K562 (cell line): ENCODE data around the gene DUOX2. TPM values are rescaled to one million over a fixed set of nuclear protein-coding genes. Genes with fewer than 3 reads are reported as not detected.

Experiments used
- BDP1 ChIP-seq: IDR thresholded peaks from 3 replicates; pipeline ENCODE4 v1.6.1; 2011; ENCODE audit not compliant: insufficient read length, insufficient read depth
- CHD4 ChIP-seq: fragments of 200-600 bp; sonication (generic); IDR thresholded peaks from 3 replicates; pipeline ENCODE4 v1.6.1; 2012; ENCODE audit warnings: low read depth, mild to moderate bottlenecking, mixed read lengths, low read length, inconsistent platforms; ENCODE audit not compliant: insufficient read depth, insufficient replicate concordance, poor library complexity, severe bottlenecking
- CREB1 ChIP-seq, 2 experiments: sonication (generic) in 1 of 2; formaldehyde crosslinking in 1 of 2; IDR thresholded peaks; 2 replicates each; pipeline versions ENCODE4 v1.6.1 to v1.8.0; 2012 to 2022; ENCODE audit warnings: inconsistent platforms in 1 of 2, mild to moderate bottlenecking in 1 of 2, missing genetic modification reagents in 1 of 2, moderate library complexity in 1 of 2
- GATAD2A ChIP-seq: fragments of 450-650 bp; IDR thresholded peaks from 2 replicates; pipeline ENCODE4 v1.6.1; 2017
- ILK ChIP-seq: fragments of 450-650 bp; IDR thresholded peaks from 2 replicates; pipeline ENCODE4 v1.6.1; 2016; ENCODE audit warnings: missing genetic modification characterization, low read depth, mild to moderate bottlenecking, missing compliant biosample characterization, moderate library complexity, borderline replicate concordance
- KDM1A ChIP-seq, 2 experiments: fragments of 450-650 bp; IDR thresholded peaks; 2 replicates each; pipeline ENCODE4 v1.6.1; 2016; ENCODE audit warnings: mild to moderate bottlenecking in 2 of 2
- KLF16 ChIP-seq: IDR thresholded peaks from 2 replicates; pipeline ENCODE4 v1.6.1; 2016; ENCODE audit warnings: antibody characterized with exemption
- LEF1 ChIP-seq: fragments of 450-650 bp; IDR thresholded peaks from 2 replicates; pipeline ENCODE4 v1.6.1; 2016; ENCODE audit warnings: mild to moderate bottlenecking
- MEF2D ChIP-seq: conservative IDR thresholded peaks from 2 replicates; pipeline ENCODE4 v1.6.1; 2016; ENCODE audit warnings: low read depth, missing genetic modification characterization, missing compliant biosample characterization
- NFE2 ChIP-seq: IDR thresholded peaks from 2 replicates; pipeline ENCODE4 v1.6.1; 2014; ENCODE audit warnings: antibody characterized with exemption, low read depth
- PBX2 ChIP-seq, 2 experiments: IDR thresholded peaks in 1 of 2; conservative IDR thresholded peaks in 1 of 2; 2 replicates each; pipeline ENCODE4 v1.6.1; 2016; ENCODE audit warnings: low read depth in 2 of 2, mild to moderate bottlenecking in 1 of 2, missing compliant biosample characterization in 1 of 2, missing genetic modification characterization in 1 of 2, moderate library complexity in 1 of 2
- PHB2 ChIP-seq: fragments of 450-650 bp; IDR thresholded peaks from 2 replicates; pipeline ENCODE4 v1.6.1; 2017; ENCODE audit warnings: low read depth
- PHF8 ChIP-seq: fragments of 200-600 bp; sonication (generic); IDR thresholded peaks from 2 replicates; pipeline ENCODE4 v1.6.1; 2012; ENCODE audit warnings: mixed run types, mild to moderate bottlenecking, inconsistent platforms, low read length, moderate library complexity, borderline replicate concordance
- SETDB1 ChIP-seq: IDR thresholded peaks from one replicate; pipeline ENCODE4 v1.6.1; 2012; ENCODE audit warnings: low read length, control low read depth, inconsistent platforms
- ZFX ChIP-seq: sonication (generic); formaldehyde crosslinking; IDR thresholded peaks from 2 replicates; pipeline ENCODE4 v1.8.0; 2022; ENCODE audit warnings: mild to moderate bottlenecking, missing genetic modification reagents, moderate library complexity
- ZNF224 ChIP-seq: sonication (generic); formaldehyde crosslinking; IDR thresholded peaks from 2 replicates; pipeline ENCODE4 v1.8.0; 2022; ENCODE audit warnings: mild to moderate bottlenecking, missing genetic modification reagents
- ZNF507 ChIP-seq: conservative IDR thresholded peaks from 2 replicates; pipeline ENCODE4 v1.6.1; 2017; ENCODE audit warnings: missing genetic modification characterization, missing compliant biosample characterization
- polyA plus RNA-seq, 8 experiments: library from polyadenylated mRNA; depleted of rRNA in 4 of 8; stranded (reverse) in 5 of 8; unstranded in 3 of 8; fragments of >200 nt; fragmentation: Nextera tagmentation in 2 of 8; fragmentation: Illumina TruSeq in 1 of 8; extraction: Ambion mirVana in 2 of 8; extraction: Trizol in 1 of 8; gene quantifications; 2 replicates each; pipeline versions ENCODE4 v1.2.1 to v1.2.3, GENCODE V29; 2011 to 2014; ENCODE audit warnings: inconsistent platforms in 1 of 8, missing spikeins in 1 of 8
- total RNA-seq, 7 experiments: library from RNA; depleted of rRNA in 6 of 7; stranded (reverse); fragments of >200 nt in 6 of 7; fragmentation: Illumina TruSeq in 2 of 7; extraction: Trizol in 2 of 7; gene quantifications; 2 replicates each; pipeline versions ENCODE4 v1.2.1 to v1.2.3, GENCODE V29; 2011 to 2021; ENCODE audit warnings: low replicate concordance in 1 of 7
- TF ChIP-seq, protein P1 (sequence below): sonication (generic); formaldehyde crosslinking; IDR thresholded peaks from 2 replicates; pipeline ENCODE4 v1.8.1; 2022; ENCODE audit warnings: missing genetic modification reagents
- TF ChIP-seq, protein P2 (sequence below): fragments of 250-450 bp; sonication (Bioruptor Pico); IDR thresholded peaks from 2 replicates; pipeline ENCODE4 v1.9.0; 2021; ENCODE audit warnings: mild to moderate bottlenecking
- TF ChIP-seq, protein P3 (sequence below): sonication (generic); formaldehyde crosslinking; IDR thresholded peaks from 2 replicates; pipeline ENCODE4 v1.8.0; 2022; ENCODE audit warnings: mild to moderate bottlenecking, low read depth, missing genetic modification reagents

Gene DUOX2
- total and polyA plus RNA-seq, 9 of the 15 experiments (the other 6 are each of a cell fraction or from before 2014, with no cell fraction given), result 0.01 to 0.03 (median 0.02) TPM; not detected in 6

DNA sequence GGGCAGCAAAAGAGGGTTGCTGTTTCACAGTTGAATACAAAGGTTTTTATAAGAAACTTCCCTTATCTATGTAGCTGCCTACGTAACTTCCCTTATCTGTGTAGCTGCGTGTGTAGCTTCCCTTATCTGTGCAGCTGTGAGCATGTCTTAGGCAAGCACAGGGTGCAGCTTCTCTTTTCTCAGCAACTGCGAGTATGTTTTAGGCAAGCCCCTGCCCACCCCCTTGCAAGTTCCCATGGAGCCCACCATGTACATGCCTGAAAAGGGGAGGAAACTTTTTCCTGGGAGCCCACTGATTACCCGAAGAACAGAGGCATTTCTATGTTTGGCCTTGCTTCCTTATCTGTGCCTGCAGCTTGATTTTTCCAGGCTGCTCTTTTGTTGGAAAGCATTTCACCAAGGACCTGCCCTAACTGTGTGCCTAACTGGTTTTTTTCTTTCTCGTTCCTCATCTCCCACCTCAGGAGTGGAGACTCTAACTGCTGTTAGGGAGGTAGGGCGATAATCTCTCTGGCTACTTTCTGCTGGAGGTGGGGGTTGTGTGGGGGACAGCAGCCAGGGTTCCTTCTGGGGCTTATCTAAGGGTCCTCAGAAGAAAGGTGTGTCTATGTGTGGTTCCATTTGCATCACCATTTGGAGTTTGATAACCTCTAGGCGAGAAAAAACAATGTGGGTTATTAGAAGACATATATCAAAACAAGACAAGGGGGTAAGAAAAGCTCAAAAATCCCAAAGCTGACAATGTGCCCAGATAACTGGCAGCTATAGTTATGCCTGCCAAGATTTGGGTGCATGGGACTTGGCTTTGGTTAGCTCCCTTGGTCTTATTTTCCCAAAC is 65.0 kb downstream of the DUOX2 start (continued):
- TF ChIP-seq SETDB1 (no peak), CREB1 (IDR thresholded peaks at IDR 0.05) (peak; percentile 71; the same call in 1 of the 2 replicates), CREB1 (CRISPR knock-in tag; IDR thresholded peaks at IDR 0.05) (peak; percentile 81), MEF2D (tag) (peak; percentile 64; the same call in 1 of the 2 replicates), GATAD2A (peak; percentile 95), LEF1 (peak; percentile 80), BDP1 (no peak), KDM1A (IDR thresholded peaks at IDR 0.05) (peak; percentile 65 to 75), KLF16 (peak; percentile 92), CHD4 (no peak), NFE2 (peak; percentile 53), ZFX (CRISPR knock-in tag) (peak; percentile 43; the same call in 1 of the 2 replicates), ZNF224 (CRISPR knock-in tag) (no peak), ILK (no peak), PHF8 (no peak), ZNF507 (tag) (no peak), PHB2 (0 out of 2 replicates have a peak, but pooled peaks have one; percentile 68), PBX2 (CRISPR knock-in tag; IDR thresholded peaks at IDR 0.05; ENCODE audit: low read depth) (no peak), PBX2 (tag; conservative IDR thresholded peaks at IDR 0.05; ENCODE audit: low read depth) (peak; percentile 60)
- TF ChIP-seq, protein P1, sequence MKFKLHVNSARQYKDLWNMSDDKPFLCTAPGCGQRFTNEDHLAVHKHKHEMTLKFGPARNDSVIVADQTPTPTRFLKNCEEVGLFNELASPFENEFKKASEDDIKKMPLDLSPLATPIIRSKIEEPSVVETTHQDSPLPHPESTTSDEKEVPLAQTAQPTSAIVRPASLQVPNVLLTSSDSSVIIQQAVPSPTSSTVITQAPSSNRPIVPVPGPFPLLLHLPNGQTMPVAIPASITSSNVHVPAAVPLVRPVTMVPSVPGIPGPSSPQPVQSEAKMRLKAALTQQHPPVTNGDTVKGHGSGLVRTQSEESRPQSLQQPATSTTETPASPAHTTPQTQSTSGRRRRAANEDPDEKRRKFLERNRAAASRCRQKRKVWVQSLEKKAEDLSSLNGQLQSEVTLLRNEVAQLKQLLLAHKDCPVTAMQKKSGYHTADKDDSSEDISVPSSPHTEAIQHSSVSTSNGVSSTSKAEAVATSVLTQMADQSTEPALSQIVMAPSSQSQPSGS (CRISPR knock-in tag), result no peak
- TF ChIP-seq, protein P2, sequence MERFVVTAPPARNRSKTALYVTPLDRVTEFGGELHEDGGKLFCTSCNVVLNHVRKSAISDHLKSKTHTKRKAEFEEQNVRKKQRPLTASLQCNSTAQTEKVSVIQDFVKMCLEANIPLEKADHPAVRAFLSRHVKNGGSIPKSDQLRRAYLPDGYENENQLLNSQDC, result no peak
- TF ChIP-seq, protein P3, sequence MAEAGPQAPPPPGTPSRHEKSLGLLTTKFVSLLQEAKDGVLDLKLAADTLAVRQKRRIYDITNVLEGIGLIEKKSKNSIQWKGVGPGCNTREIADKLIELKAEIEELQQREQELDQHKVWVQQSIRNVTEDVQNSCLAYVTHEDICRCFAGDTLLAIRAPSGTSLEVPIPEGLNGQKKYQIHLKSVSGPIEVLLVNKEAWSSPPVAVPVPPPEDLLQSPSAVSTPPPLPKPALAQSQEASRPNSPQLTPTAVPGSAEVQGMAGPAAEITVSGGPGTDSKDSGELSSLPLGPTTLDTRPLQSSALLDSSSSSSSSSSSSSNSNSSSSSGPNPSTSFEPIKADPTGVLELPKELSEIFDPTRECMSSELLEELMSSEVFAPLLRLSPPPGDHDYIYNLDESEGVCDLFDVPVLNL (CRISPR knock-in tag), result no peak
